Measurements from ENCODE around the gene MAP4K5. TPM values are rescaled to one million over a fixed set of nuclear protein-coding genes. Genes with fewer than 3 reads are reported as not detected.

The MAP4K5 gene
- total RNA-seq, 1 experiment from 2014 or later = 42.7 TPM

- Histone ChIP-seq H3K27me3 (ENCODE audit: insufficient read depth, low read length) (no peaks in the 10 kb centered on the region), H4K20me1 (ENCODE audit: control insufficient read depth, insufficient read depth, insufficient read length) (no peaks in the 10 kb centered on the region), H3K23me2 (ENCODE audit: insufficient read length, low read depth, low read length, poor library complexity, severe bottlenecking) (no peaks in the 10 kb centered on the region), H3K4ac (ENCODE audit: low read depth, low read length) (no peak overlapping the region), H4K5ac (ENCODE audit: insufficient read length, low read depth, low read length) (no peak overlapping the region), H3K79me1 (ENCODE audit: insufficient read depth, low read depth, low read length, poor library complexity, severe bottlenecking) (no peaks in the 10 kb centered on the region), H3K4me1 (ENCODE audit: insufficient read depth, low read length) (no peaks in the 10 kb centered on the region), H2BK15ac (ENCODE audit: low read depth, low read length) (no peak overlapping the region), H2BK12ac (ENCODE audit: insufficient read length, low read depth, low read length) (no peak overlapping the region), H4K8ac (replicated peaks; ENCODE audit: insufficient read length, low read depth, low read length) (no peak overlapping the region), H3K79me2 (ENCODE audit: insufficient read depth, low read length) (no peaks in the 10 kb centered on the region), H4K91ac (ENCODE audit: insufficient read length, low read depth, low read length) (no peak overlapping the region), H3K23ac (ENCODE audit: insufficient read length, low read depth, low read length) (no peak overlapping the region), H2BK120ac (ENCODE audit: low read depth, low read length, poor library complexity, severe bottlenecking) (no peak overlapping the region), H3K4me2 (ENCODE audit: insufficient read depth, insufficient read length, low read length) (no peak overlapping the region), H2AFZ (ENCODE audit: low read length) (no peak overlapping the region), H3K56ac (ENCODE audit: insufficient read length, low read depth, low read length) (no peak overlapping the region), H3K27ac (ENCODE audit: insufficient read length, low read depth, low read length) (no peak overlapping the region), H3K9me3 (ENCODE audit: control insufficient read depth, low read depth, low read length) (no peaks in the 10 kb centered on the region), H2BK5ac (ENCODE audit: insufficient read length, low read length) (no peak overlapping the region), H3K9ac (ENCODE audit: extremely low read depth, insufficient read length, low read length) (no peak overlapping the region), H3K14ac (ENCODE audit: insufficient read depth, low read length) (no peak overlapping the region), H3T11ph (ENCODE audit: low read length) (no peak overlapping the region), H3K18ac (ENCODE audit: insufficient read length, low read depth, low read length) (no peak overlapping the region), H2BK20ac (ENCODE audit: low read depth, low read length, poor library complexity, severe bottlenecking) (no peak overlapping the region), H2AK5ac (ENCODE audit: insufficient read length, low read length) (no peak overlapping the region)
- Mint-ChIP-seq H3K27ac (no peak overlapping the region), H3K4me3 (no peak overlapping the region), H3K36me3 (ENCODE audit: insufficient read depth in 1 of 3, low read depth in 3 of 3) (peaks cover 22 to 54% (median 36%) of the 10 kb centered on the region in 3 experiments), H3K4me1 (peaks cover 5% of the 10 kb centered on the region in 2 experiments; a peak in 3 of 4 replicates), H3K27me3 (ENCODE audit: low read depth) (no peaks in the 10 kb centered on the region), H3K9me3 (no peaks in the 10 kb centered on the region)
- TF ChIP-seq CTCF (conservative IDR thresholded peaks at IDR 0.05) = no peak
- DNase-seq = no peak
- no CpG with 5 or more reads among the region's 6 CpGs for WGBS (ENCODE audit: extremely low coverage, insufficient read length, low lambda C conversion rate)
Measured at GRCh38 chr14:50451854-50452253, 80.5 kb downstream of the MAP4K5 start.

All from H9 (cell line).